NCI-H2107 treated with DMSO at 0.1 percent for 48 hours (cell line): Measurements from ENCODE around the gene CLEC3B.
A peak's percentile ranks its signal among the peaks of the same experiment; 100 is the strongest.
"Not testable (repeated sequence)": the region's sequence is repeated elsewhere in the genome, so short reads cannot be mapped to it uniquely, and the experiment has no call there.

Source experiments
- DNase-seq: peaks from one replicate; lab custom pipeline; 2025; ENCODE audit not compliant: unreplicated experiment; lab: John Stamatoyannopoulos, UW

Gene CLEC3B

DNA sequence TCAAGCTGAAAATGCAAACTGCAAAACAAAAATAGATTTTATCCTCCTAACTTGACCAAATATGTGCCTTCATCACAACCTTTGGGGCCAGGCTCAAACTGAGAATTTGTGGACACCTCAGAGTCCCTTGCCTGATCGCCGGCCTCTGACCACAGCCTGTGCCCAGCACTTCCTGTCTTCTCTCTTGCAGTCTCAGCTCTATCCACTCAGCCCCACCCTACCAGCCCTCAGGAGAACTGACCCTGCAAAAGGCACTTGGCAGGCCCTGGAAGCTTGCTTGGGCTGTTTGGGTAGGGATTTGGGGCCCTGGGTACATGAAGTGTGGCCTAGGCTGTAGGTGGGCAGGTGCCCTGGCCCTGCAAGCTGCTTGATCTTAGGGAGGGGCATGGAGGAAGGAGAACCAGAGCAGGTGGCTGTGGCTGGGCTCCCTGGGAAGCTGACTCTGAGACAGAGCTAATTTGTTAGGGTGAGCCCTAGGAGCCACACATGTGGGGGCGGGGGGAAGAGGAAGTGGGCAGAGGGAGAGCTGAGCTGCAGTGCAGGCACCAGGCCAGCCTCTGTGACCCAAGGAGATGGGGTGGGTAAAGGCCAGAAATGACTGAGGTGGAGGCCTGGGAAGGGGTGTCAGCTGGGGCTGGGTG is 8.6 kb downstream of the CLEC3B start:
- DNase-seq: no peak

DNA sequence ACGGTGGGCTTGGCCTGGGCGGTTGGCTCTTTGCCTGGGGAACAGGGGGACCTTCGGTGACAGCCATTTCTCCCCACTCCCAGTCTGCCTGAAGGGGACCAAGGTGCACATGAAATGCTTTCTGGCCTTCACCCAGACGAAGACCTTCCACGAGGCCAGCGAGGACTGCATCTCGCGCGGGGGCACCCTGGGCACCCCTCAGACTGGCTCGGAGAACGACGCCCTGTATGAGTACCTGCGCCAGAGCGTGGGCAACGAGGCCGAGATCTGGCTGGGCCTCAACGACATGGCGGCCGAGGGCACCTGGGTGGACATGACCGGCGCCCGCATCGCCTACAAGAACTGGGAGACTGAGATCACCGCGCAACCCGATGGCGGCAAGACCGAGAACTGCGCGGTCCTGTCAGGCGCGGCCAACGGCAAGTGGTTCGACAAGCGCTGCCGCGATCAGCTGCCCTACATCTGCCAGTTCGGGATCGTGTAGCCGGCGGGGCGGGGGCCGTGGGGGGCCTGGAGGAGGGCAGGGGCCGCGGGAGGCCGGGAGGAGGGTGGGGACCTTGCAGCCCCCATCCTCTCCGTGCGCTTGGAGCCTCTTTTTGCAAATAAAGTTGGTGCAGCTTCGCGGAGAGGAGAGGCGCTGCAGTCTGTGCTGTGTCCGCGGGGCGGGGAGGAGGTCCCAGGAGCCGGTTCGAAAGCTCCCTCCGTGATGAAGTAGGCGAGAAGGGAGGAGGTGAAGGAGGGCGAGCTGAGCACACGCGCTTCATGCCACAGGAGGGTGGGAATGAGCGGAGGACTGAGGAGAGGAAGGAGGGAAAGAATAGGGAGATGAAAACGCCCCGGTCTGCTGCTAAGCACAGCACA is 9.6 kb downstream of the CLEC3B start:
- no peak for DNase-seq

DNA sequence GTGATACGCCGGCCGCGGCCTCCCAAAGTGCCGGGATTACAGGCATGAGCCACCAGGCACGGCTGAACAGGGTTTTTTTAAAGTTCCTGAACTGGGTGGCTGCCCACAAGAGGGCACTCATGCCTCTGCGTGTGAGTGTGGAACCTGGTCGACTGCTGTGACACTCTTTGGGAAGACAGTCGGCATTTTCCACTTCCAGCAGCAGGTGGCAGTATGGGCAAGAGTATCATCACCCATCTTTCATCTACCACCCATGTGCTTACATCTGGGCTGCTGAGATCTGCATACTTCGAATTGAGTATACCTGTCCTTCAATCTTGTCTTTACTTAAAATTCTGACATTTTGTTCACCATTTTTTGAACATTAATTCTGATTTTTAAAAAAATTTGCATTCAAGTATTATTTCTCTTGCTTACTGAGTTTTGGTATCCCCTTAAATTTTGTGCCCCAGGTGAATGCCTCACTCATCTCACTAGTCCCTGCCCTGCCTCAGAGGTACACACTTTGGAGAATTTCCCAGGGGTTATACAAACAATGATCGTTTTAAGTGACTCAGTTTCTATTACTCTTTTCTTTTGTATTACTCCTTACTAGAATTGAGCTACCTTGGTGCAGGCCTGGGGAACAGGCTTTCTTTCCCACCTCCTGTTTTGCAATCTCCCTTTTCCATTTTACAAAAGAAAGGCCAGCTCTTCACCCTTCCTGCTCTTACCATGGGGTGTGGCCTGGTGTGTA is 11.8 kb downstream of the CLEC3B start:
- peak; percentile 76 for DNase-seq

DNA sequence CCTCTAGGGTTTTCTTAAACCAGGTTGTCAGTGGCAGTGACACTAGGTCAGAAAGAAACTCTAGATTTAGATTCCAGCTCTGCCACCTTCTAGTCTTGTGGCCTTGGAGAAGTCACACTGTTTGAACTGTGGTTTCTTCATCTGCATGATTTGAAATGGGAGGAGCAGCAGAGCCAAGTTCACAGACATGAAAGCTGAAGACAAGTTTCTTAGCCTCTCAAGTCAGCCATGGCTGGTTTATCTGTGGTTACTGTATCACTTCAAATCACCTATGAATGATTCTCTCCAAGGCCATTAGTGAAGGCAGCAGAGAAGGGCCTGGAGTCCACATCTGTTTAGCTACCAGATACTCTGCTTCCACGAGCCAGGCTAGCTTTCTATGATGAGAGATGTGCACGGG is 15.6 kb downstream of the CLEC3B start:
- DNase-seq: no peak

DNA sequence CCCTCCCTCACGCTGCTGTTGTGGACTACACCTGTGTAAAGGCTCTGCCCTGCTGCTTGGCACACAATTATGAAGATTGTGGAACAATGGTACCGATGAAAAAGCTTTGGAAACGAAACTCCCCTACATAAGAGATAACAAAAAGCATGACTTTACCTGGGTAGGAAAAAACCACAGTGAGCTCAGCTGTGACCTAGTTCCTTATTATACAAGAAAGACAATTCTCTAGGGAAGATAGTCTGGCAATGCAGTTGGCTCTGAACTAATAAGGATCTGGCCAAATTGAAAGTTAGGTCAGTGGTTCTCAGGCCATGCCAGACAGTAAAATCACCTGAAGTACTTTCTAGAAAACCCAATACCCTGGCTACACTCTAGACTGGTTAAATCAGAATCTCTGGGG is 16.1 kb downstream of the CLEC3B start:
- no peak for DNase-seq

DNA sequence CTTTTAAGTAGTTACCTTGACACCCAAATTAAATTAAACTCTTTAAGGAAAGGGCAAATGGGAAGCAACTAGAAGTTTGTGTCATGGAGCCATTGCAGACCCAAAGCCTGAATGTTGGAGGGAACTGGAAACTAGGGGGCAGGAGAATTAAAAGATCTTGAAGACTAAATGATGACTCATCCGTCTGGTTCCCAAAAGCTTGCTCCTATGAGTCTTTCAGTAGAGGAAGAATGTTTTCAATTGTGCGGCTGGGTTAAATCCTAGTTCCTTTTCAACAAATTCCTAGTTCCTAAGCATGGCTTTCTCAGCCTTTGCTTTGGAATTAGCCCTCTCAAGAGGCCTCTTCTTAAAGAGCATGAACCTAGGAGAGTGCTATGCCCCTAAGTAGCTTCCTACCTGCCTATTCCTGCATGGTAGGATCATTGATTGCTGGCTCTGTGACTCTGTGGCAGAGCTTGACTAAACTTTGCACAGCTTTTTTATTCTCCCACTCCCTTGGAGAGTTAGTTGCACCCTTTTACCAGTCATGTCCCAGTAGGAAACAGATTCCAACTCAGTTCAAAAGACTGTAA is 17.7 kb downstream of the CLEC3B start:
- DNase-seq: no peak

DNA sequence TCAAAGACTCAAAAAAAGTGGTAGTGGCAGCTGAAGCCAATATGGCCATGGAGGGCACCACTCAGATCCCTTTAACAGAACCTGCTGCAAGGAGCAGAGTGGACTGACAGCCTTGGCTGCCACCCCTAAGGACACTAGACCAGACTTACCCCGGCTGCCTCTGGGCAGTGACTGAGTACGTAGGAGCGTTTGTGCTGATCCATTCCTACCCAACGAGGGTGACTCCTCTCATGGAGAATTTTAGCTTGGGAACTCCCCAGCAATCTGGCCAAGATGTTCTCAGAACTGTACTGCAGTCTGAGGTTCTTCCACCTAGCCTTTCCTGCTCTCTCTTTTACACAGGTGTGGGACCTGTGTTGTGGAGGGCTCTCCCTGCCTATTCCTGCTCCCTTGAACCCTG is 22.1 kb downstream of the CLEC3B start:
- no peak for DNase-seq

DNA sequence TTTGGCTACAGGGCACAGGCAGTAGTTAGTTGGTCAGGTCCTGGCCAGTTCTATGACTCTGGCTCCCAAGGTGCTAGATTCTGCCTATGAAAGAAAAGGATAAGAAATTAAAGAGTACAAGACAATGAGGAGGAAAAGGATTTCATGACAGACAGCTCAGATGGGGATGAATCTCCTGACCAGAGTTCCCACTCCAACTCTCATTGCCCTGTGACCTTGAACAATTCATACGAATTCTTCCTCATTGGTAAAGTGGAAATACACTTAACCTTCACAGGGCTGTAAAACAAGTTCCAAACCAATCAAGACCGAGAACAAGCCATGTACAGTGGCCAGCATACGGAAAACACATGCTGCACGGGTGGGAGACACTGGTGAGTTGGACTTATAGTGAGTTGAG is 23.7 kb downstream of the CLEC3B start:
- no peak for DNase-seq

DNA sequence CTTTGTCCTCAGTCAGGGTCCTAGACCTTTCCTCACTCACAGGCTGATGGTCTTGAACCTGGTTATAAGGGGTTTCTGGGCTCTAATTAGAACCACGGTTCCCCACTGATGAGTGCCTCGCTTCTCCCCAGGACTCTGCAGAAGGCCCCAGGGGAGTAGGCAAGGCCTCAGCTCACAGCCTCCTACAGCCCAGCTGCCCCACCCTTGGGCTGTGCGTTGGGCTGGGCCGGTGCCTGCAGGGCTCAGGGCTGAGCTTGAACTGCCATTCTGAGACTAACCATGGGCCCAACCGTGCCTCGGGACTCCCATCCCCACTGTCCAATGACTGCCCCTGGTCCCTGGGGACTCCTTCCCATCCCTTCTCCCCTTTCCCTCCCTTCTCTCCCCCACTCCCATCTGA is 25.6 kb downstream of the CLEC3B start:
- no peak for DNase-seq

DNA sequence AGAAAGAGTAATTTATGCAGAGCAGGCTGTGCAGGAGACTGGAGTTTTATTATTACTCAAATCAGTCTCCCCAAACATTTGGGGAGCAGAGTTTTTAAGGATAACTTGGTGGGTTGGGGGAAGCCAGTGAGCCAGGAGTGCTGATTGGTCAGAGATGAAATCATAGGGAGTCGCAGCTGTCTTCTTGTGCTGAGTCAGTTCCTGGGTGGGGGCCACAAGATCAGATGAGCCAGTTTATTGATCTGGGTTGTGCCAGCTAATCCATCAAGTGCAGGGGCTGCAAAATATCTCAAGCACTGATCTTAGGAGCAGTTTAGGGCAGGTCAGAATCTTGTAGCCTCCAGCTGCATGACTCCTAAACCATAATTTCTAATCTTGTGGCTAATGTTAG is 27.7 kb downstream of the CLEC3B start:
- DNase-seq: not testable (repeated sequence)

DNA sequence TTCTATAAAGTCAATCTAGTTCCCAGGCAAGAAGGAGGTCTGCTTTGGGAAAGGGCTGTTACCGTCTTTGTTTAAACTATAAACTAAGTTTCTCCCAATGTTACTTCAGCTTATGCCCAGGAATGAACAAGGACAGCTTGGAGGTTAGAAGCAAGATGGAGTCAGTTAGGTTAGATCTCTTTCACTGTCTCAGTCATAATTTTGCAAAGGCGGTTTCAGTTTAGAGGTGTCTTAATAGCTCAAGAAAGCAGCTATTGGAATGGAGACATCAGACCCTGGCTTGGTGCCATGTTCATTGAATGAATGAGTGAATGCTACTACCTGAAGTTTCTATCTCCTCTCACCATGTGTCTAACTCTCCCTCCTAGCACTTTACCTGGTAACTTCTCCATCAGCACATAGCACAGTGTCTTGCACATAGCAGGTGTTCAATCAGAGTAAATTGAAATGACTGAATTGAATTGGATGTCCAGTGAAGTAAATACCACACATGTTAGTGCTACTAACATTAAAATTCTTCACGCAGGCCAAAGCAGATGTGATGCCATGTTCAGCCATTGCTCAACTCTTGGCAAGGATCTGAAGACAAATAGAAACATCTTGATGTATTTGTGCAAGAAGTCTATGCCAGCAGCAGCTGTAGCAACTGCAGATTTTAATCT is 28.2 kb downstream of the CLEC3B start:
- no peak for DNase-seq

DNA sequence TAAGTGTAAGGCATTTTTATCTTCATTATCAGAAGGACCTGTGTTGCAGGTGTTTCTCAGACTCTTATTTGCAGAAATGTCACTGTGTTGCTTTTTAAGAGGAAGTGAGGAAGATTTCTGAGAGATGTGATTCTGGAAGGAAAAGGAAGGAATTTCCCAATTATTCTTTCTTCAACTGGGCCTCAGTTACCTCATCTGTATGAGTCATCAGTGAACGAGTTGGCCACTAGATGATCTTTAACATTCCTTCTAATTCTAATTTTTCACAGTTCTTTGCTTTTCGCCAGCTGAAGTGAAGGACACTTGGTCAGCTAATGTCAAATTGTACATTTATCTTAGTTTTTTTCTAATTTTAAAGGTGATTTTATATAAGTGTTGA is 28.9 kb downstream of the CLEC3B start:
- DNase-seq: no peak

DNA sequence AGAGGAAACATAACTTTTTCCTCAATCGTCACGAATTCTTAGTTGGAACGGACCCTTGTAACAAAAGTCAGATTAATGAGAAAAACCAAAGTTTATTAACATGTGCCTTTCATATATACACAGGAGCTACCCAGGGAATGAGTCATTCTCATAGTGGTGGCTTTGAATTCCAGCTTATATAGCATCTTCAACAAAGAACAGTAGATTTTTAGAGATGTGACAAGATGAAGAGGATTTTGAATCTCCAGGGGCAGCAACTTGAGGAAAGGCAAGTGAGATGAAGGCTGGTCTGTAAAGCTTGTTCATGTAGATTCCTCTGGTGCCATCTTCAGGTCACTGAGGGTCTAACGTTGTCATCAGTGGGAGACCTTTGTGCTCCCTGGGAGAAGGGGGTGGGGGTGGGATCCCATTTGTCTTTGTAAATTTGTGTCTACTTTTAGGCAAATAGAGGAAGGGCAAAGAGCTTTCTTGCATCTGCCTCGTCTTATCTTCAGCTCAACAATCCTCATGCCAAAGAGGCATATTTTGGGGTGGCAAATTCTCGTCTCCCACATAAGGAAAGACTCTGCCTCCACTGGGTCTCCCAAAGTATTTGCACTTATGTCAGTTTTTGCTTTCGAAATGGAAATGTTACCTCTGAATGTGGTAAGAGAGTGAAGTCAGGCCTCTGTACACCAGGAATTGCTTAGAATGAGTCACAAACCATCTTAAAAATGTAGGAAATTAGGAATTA is 29.5 kb downstream of the CLEC3B start:
- no peak for DNase-seq

DNA sequence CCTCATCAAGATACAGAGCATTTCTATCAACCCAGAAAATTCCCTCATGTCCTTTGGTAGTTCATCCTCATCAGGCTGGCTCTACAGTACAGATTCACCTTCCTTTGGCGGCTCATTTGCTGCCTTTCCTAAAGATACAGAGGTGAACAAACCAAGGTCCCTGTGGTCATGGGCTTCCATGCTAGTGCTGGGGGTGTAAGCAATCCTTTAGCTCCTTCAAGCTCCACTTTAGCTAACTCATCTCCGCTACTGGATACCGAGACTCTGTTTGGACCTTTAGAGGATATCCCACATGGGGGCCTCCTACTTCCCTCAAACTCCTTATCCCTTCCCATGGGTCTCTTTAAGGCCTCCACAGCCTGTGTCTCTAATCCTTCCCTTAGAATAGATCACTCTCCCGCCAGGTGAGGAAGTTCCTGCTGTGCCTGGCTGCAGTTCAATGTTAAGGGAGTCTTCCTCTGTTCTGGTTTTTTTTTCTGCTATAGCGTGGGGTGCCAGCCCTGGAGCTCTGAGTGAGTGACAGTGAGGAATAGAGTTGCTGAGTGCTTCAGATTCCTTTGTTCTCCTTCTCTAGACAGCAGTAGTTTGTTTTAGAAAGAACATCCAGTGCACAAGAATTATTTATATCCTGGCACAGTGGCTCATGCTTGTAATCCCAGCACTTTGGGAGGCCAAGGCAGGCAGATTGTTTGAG is 30.7 kb downstream of the CLEC3B start:
- no peak for DNase-seq

DNA sequence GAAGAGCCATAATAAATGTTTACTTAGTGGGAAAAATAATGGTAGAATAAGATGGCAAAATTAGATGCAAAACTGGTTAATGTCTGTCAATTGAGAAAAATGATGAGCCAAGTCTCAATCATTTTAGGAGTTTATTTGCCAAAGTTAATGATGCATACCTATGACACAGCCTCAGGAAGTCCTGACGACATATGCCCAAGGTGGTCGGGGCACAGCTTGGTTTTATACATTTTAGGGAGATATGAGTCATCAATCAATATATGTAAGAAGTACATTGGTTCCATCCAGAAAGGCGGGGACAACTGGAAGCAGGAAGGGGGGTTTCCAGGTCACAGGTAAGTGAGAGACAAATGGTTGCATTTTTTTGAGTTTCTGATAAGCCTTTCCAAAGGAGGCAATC is 31.5 kb downstream of the CLEC3B start:
- no peak for DNase-seq

DNA sequence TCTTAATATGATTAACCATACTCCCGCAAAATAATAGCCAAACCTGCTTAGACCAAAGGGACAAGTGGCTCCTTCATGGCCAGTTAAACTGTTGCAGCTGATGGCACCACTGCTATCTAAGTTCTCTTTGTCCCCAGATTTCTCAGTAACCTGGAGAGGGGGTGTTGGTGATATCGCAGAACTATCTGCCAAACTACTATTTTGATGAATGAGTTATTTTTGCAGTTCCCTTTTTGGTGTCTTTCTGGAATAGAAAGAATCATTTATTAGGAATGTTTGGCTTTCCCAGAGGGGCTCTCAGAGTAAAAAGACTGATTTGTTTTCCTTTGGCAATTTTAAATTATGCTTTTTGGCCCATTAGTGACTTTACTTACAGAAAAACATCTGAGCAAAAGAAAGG is 33.0 kb downstream of the CLEC3B start:
- DNase-seq: no peak

DNA sequence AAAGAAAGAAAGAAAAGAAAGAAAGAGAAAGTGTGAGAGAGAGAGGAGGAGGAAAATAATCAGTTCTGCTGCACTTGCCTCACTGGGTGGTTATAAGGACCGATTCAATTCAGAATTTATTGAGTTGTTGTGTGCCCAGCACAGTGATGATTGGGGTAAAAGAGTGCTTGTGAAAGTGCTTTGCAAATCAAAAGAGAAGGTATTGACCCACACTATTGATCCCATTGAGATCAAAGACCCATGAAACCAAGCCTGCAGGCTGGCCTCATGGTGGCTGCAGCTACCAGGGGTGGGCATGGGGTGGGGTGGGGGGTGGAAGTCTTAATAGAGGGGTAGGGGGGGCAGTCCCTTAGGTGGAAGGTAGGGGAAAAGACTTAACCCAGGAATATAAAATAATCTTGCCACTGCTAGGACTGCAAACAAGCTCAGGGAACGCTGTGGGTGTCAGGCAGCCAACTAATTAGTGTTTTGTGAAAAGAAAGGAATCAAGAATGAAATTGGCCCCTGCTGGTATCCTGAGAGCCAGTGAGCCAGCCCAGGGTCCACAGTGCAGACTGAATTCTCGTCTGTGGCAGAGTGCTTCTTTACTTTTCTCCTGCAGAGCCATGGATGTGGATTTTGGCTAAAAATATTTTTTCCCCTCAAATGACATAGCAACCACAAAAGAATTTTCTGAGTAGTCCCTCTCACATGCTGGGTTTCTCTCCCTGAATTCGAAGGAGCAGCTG is 34.2 kb downstream of the CLEC3B start:
- DNase-seq: no peak

DNA sequence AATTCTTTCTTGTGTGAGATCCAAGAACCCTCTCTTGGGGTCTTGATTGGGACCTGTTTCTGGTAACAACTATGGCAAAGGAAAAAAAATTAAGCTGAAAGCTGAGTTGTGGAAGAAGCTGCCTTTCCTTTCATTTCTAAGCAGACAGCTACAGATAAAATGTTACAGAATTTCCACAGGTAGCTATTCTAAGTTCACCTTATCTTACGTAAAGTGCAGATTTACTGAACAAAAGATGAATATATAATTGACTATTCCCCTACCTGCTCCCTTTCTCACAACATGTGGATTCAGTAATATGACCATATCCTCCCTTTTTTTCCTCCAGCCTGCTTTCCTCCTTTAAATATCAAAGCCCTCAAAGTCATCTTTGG is 36.6 kb downstream of the CLEC3B start:
- DNase-seq: no peak
